HG03469 (cell line): Measurements from ENCODE around the gene BCL10.

ENCODE experiments used
- ATAC-seq: cut with Tn5 transposase; IDR thresholded peaks from one replicate; pipeline ENCODE4 v1.9.1; 2021; ENCODE audit warnings: mild to moderate bottlenecking, moderate library complexity, moderate number of reproducible peaks; ENCODE audit not compliant: unreplicated experiment

BCL10 gene

DNA sequence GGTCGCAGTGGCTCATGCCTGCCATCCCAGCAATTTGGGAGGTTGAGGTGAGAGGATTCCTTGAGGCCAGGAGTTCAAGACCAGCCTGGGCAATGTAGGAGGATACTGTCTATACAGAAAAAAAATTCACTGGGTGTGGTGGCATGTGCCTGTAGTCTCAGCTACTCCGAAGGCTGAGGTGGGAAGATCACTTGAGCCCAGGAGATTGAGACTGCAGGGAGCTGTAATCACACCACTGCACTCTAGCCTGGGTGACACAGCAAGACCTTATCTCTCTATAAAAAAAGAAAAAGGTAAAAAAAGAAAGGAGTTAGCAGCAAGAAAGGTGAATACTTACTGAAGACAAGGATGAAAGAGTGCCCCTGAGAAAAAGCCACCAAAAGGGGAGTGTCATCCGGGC, 23.7 kb upstream of the BCL10 start:
- ATAC-seq = no peak

DNA sequence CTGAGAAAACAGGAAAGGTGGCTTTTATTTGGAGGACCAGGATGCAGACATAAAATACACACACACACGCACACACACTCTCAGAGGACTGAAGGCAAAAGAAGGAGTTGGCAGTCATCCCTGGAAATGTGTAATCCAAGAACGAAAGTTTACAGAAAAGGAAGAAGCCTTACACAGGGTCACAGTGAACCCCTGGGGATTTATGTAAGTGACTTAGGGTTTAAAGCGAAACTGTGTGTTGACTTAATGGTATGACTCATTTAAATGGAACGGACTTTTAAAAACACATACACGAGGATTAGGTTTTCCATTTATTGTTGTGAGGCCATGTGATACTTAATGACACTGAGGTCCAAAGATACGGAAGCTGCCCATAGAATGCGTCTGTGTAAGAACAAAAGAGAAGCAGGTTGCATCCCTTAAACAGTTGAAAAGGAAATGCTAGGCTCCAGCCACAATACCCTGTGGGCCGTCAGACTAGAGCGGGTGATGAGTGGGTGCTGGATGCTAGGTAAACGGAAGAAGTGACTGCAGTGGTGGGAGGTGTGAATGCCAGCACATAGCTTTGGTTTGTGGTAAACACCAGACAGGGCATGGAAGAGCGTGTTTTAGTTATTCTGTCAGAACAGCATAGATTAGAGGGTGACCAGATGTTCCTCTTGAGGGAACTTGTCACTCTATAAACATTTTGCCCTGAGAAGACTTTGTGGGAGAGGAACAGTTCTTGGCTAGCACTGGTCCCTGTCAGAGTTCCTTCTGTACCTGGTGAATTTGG, 21.6 kb upstream of the BCL10 start:
- ATAC-seq = peak; percentile 90

DNA sequence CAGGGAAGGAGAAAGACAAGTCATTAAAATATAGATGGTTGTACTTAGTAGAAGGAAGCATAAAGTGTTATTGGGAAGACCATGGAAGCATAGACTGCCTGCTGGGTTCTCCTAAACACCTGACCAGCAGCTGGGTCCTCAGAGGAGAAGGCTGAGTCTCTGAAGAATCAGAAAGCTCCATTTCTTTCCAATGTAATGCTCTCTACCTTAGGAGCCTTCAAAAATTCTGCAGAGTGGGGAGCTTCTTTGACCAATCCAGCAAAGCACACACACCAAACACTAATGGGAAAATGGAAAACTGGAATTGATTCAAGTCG, 21.1 kb upstream of the BCL10 start:
- no peak for ATAC-seq

DNA sequence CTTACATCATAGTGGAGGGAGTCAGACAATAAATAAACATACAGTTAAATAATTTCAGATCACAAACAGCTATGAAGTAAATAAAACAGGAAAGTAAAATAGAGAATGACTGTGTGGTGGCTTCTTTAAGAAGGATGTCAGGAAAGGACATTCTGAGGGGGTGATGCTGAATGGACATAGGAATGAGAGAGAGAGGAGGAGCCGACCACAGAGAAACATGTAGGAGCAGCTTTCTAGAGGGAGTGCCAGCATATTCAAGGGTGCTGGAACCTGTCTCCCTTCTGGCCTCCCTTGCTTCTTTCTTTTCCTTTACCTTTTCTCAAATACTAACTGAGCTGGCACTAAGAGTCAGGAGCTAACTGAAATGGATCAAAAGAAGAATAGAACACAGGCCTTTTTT, 20.5 kb upstream of the BCL10 start:
- no peak for ATAC-seq

DNA sequence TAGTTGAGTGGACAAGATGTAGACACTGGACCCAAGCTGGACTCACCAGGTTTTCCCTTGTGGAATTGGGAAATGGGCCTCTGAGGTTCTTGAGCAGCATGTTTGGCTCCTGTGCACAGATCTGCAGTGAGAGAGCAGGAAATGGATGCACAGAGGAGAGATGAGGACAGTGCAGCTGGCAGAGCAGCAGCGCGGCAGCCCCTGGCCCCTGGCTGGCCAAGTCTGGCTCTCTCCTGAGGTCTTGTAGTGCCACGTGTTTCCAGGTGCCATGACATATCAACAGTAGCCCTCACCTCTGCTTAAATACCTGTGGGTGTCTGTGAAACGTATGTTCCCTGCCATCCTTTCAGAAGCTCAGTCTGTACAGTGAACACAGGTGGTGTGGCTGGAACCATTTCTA, 19.2 kb upstream of the BCL10 start:
- no peak for ATAC-seq

DNA sequence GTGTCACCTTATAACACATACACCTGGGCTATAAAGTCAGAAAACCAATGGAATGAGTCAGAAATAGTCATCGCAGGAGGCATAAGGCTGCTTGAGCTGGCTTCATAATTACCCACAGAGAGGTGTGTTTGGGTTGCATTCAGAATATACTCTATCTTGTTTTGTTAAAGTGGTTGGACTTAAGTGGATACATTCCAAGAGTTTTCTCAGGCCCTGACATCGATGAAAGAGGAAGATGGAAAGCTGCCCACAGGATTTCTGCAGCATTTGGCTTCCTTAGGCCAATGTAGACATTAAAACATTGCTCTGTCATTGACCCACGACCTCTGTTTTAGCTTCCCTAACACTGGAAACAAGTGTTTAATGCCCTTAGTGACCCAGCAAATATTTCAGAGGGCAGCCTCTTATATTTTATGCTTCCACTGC, 18.6 kb upstream of the BCL10 start:
- ATAC-seq = no peak

DNA sequence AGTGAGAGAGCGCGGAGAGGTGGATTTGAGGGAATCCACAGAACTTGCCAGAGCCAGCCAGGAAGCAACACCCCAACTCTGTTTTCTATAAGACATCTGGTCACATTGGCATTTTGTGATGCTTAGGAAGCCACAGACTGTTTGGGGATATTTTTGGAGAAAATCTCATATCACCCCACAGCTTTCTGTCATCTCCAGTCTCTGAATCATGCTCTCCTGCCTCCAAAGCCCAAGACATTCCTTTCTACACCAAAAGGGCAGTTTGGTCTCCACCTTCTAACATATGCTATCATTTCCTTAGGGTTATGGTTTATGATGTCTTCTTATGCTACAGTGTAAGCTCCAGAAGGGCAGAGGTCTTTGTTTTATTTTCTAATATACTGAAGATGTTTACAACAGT, 14.4 kb upstream of the BCL10 start:
- no peak for ATAC-seq

DNA sequence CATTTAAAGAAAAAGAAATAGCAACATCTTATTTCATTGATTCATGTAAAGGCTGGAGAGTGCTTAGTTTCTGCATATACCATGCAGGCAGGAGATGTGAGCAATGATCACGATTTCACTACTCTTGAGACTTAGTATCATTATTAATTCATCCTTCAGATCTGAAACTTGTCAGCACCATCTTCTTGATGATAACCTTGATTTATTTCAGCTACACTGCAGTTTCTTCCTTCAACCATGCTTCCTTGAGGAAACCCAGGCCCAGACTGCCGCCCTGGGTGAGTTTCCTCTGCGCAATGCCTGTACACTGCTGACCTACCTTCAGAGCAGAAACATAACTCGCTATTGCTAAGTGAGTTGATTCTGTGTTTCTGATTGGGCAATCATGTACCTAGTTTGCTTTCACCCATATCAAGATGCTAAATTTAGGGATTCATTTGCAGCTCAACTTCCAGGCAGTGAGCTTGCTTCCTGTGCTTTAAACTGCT, 13.5 kb upstream of the BCL10 start:
- peak; percentile 54 for ATAC-seq

DNA sequence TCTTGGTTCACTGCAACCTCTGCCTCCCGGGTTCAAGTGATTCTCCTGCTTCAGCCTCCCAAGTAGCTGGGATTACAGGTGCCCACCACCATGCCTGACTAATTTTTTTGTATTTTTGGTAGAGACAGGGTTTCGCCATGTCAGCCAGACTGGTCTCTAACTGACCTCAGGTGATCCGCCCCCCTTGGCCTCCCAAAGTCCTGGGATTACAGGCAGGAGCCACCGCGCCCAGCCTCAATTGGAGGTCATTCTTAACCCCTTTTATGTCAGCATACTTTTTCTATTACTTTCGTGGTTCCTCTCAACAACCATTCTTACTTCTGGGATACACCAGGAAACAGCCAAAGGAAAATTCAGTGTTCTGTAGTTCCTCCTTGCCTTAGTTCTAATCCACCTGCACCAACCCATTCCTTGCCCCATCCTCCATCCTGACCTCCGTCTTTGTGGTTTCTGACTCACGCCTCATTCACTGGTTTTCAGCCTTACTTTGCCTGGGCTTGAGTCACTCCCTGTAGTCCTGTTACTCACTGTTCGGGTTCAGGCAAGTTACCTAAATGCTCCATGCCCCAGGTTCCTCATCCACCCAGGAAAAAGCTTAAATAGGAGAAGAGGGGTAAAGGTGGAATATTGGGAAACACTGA, 12.9 kb upstream of the BCL10 start:
- ATAC-seq = no peak

DNA sequence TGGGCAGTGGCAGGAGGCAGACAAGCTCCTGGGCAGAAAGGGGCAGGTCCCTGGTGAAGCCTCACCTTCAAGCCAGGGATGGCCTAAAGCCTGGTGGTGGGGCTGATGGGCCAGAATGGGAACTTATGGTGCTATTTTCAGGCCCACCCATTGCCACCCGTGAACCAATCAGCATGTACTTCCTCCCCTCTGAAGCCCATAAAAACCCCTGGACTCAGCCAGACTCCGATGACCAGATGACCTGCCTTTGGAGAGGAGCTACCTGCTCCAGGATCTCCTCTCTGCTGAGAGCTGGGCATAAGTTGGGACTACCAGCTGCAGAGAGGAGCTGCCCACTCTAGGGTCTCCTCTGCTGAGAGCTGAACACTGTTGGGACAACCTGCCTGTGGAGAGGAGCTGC, 7.8 kb upstream of the BCL10 start:
- ATAC-seq = no peak

DNA sequence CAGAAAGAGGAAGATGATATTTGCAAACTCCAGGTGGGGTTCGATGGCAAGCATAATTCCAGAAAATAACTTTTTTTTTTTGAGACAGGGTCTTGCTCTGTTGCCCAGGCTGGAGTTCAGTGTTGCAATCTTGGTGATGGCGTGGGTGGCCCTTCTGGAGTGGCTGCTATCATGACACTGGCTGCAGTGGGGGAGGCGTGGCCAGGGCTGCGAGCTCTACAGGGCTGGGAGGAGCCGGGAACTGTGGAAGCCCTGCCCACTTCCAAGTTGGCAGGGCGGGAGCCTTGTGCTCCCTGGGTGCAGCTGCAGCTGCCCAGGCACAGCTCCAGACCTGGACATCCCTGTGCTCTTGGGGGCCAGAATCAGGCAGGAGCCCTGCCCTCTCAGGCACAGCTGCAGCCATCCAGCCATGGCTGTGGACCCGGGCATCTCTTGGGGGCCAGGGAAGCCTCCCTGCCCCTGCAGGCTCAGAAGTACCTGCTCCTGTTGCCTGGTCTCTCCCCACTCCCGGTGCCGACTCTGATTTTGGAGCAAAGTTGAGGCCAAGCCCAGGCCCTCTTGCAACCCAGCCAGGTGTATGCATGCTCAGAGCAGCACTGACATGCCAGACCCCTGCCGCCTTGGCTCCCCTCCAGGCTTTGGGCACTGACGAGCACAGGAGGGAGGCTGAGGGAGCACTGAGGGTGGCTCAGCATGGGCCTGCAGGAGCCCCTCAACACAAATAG, 7.2 kb upstream of the BCL10 start:
- no peak for ATAC-seq

DNA sequence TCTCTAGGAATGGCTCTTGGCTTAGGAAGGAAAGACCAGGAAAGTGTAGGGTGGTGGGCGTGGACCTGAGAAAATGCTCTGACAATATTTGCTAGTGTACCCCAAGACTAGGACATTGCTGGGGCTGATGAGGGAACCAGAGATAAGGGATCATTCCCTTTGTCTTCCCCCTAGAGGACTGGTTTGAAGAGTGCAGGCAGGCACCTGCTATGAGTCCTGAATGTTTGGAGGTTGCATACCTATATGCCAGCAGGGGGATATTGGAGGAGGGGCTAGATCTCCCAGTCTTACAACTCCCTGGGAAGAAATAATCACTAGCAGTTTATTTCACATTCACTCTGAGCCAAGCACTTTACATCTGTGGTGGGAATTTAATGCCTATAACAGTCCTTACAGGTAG, 6.0 kb upstream of the BCL10 start:
- no peak for ATAC-seq

DNA sequence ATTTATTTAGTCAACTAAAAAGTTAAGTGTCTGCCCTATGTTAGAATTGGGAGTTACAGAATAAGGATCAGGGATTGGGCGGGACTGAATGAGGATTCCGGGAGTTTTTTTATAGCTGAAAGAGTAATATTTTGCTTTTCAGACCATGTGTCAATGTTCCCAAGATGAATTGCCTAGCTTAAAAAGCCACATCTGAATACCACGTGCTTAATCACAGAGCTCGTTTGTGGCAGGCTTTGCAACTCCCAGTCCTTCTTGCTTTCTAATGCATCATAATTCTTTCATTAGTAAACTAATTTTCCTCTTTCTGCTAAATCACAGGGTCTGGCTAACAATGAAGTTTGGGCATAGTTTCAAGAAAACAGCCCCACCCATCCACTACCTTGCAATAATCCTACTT, 4.2 kb upstream of the BCL10 start:
- ATAC-seq = no peak

DNA sequence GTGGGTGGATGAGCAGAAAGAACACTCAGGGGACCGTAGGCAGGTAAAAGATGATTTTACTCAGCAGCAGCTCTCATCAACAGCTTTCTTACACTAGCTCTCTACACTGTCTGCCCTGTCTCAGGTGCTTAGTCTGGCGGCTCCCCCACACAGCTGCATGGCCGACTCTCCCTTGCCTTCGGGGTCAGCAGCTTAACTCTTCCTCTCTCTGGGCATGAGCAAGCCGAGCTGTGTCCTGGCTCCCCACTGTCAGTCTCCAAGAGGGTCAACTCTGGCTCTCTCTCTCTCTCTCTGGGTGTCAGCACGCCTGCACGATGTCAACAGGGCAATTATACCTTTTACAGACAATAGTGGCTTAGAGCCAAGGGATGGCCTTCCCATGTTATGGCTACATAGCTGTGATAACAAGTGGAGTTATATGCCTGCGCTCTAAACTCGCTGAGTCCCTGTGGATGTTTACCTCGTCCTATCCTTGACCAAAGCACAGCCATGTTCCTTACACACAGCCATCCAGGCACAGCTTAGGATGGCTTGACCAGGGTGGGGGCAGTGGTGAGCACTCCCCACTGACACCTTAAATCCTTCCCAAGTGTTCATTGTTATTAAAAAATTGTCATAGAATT, 3.1 kb upstream of the BCL10 start:
- ATAC-seq = no peak

DNA sequence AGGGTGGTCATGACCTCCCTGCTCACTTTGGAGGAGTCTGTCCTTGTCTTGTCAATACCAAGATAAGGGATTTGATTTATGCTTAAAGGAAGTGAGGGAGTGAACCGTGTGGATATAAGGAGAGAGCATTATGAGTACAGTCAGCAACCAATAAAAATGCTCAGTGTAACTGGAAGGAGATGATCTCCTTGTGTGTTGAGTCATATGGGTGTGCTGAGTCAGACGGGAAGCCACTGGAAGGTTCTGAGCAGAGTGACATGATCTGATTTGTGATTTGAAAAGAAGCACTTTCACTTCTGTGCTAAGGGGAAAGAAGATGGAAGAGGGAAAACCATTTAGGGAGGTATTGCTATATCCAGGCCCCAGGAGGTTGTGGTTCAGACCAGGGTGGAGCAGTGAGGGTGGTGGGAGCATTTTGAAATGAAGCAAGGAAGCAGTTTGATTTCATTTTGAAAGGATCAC, 2.5 kb upstream of the BCL10 start:
- ATAC-seq = peak; percentile 23

DNA sequence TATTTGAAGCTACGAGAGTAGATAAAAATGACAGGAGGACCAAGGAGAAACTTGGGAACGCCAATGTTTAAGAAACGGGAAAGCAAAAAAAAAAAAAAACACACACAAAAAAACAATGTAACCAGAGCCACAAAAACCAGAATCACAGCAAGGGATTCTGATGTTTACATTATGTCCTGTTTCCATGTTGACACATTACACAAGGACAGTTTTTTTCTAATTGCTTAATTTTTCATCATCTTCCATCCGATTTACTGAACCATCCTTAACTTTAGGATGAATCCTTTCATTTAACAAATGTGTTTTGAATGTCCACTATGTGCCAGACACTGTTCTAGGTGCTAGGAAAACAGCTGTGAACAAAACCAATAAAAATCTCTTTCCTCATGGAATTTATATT, 1.4 kb upstream of the BCL10 start:
- ATAC-seq = no peak

DNA sequence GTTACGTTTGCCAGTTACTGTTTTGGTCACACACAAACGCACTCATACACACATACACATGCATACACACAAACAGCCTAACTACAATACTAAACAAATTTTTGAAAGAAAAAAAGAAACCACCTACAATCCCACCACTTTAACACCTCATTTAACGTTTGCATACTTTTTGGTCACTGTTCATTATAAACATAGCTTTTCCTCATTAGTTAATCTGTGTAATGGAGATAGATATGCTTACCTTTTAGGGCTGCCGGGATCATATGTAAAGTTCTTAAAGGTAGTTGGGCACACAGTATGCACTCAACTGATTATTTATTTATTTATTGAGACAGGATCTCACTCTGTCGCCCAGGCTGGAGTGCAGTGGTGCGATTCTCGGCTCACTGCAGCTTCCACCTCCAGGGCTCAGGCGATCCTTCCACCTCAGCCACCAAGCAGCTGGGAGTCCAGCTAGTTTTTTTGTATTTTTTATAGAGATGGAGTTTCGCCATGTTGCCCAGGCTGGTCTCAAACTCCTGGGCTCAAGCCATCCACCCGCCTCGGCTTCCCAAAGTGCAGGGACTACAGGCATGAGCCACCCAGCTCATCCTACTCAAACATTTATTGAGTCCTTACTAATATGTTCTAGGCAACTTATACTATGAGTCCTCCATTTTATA, 677 bp upstream of the BCL10 start:
- no peak for ATAC-seq

DNA sequence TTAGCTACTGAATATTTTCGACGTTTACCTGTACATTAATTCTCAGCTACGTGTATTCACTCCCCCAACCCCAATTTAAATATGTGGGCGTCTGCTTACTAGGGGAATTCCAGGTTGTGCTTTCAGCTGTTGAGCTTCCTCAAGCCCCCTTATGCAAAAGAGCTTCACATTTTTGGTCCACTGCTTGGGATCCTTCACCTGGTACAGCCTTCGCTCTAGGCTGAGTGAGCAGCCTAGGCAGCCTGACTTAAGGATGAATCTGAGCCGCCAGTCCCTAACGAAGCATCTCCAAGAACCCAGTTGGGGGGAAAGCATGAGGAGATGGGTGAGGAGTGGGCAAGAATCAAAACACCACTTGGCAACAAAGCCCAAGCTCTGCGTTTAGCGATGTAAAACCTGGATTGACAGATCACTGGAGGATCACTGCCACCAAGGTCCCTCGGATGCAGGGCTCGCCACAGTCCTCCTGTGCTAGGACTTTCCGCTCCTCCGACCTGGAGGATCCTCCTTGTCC, 674 bp downstream of the BCL10 start:
- ATAC-seq = no peak

DNA sequence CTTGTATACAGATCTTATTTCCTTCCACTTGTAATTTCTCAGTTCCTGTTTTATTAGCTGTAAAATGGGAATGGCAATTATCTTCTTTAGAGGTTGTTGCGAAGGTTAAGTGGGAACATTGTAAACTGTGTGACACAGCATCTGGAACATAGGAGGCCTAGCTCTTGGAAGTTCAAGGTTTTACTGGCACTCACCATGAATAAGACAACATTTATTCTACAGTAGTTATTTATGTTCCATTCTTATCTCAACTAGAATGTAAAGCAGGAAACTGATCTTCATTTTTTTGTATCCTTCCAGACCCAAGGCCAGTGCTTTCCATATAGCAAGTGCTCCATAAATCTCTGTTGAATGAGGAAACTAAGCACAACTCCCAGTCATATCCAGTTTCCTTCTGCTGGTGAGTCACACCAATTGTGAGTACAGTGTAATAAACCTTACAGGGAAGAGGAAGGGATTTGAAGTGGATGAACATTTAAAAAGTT, 1.4 kb downstream of the BCL10 start:
- no peak for ATAC-seq

DNA sequence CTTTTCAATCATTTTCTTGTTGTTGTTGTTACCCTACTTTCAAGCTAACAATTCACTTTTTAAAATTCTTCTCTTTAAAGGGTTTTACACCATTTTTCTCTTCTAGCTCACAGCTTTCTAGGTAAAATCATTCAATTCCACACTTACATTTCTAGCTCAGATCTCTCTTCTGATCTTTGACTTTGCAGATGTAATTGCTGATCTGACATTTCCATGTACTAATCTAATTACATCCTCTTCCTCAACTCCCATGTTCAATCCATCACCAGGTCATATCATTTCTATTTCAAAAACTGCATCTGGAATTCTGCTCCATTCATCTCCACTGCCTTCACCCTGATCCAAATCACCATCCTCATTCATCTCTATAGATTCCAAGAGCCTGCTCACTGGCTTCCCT, 3.0 kb downstream of the BCL10 start:
- ATAC-seq = no peak
